ENCODE data around the gene RTTN. TPM values are rescaled to one million over a fixed set of nuclear protein-coding genes. Genes with fewer than 3 reads are reported as not detected.

Gene RTTN
- total and polyA plus RNA-seq, 10 of the 15 experiments (the other 5 are each of a cell fraction or from before 2014, with no cell fraction given), result 9.4 to 36.6 (median 15.7) TPM

DNA sequence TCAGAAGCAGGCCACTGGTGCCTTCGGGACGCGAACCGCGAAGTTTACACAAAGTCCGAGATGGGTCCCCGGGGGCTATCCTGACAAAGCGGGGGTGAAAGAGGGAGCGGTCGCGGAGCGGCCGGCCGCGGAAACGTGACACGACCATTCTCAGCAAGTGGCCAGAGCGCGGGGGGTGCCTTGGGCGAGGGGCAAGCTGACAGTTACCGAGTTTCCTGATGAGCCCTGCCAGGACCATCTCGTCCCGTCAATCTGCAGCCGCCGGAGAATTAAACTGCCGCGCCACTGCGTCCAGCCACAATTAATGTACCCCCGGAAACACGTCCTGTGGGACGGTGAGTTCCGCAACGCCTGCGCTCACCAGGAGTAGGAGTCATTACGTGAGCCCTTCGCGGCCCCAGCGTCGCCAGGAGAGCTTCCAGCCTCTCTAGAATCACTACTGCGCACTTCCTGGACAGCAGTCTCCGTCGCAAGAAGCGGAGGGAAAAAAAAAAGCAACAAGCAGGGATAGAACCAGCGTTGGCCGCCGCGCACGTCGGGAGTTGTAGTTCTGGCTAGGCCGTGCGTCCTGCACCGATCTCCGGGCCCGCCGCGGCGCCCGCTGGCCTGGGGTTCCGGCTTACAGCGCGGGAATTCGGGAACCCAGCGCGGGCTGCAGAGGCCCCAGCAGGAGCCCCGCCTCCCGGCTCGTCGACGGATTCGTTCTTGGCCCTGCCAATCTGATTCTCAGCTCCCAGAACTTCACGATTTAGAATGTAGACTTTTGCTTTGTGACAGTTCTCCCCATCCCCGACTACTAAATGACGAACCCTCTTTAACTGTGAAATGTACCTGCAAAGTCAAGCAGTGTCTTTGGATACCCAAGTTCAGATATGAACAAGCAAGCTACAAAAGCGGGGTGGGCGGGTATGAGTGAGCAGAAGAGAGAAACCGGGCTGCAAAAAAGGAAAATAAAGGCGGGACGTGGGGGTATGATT is at the start of gene RTTN (continued):
- TF ChIP-seq, protein P1, sequence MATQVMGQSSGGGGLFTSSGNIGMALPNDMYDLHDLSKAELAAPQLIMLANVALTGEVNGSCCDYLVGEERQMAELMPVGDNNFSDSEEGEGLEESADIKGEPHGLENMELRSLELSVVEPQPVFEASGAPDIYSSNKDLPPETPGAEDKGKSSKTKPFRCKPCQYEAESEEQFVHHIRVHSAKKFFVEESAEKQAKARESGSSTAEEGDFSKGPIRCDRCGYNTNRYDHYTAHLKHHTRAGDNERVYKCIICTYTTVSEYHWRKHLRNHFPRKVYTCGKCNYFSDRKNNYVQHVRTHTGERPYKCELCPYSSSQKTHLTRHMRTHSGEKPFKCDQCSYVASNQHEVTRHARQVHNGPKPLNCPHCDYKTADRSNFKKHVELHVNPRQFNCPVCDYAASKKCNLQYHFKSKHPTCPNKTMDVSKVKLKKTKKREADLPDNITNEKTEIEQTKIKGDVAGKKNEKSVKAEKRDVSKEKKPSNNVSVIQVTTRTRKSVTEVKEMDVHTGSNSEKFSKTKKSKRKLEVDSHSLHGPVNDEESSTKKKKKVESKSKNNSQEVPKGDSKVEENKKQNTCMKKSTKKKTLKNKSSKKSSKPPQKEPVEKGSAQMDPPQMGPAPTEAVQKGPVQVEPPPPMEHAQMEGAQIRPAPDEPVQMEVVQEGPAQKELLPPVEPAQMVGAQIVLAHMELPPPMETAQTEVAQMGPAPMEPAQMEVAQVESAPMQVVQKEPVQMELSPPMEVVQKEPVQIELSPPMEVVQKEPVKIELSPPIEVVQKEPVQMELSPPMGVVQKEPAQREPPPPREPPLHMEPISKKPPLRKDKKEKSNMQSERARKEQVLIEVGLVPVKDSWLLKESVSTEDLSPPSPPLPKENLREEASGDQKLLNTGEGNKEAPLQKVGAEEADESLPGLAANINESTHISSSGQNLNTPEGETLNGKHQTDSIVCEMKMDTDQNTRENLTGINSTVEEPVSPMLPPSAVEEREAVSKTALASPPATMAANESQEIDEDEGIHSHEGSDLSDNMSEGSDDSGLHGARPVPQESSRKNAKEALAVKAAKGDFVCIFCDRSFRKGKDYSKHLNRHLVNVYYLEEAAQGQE (IDR thresholded peaks at IDR 0.05; ENCODE audit: low read depth, low read length), result no peak
- TF ChIP-seq SMAD5 (IDR thresholded peaks at IDR 0.05; ENCODE audit: low read depth) (no peak), ZNF622 (IDR thresholded peaks at IDR 0.05) (no peak), SIN3A (IDR thresholded peaks at IDR 0.05; ENCODE audit: low read depth, low read length) (peak; percentile 98), ZNF207 (IDR thresholded peaks at IDR 0.05; ENCODE audit: borderline replicate concordance) (peak; percentile 100), CHD4 (IDR thresholded peaks at IDR 0.05) (no peak), MEF2A (IDR thresholded peaks at IDR 0.05; ENCODE audit: insufficient read depth, low read depth, low read length) (no peak), SP1 (IDR thresholded peaks at IDR 0.05; ENCODE audit: low read depth, low read length) (peak; percentile 64), BHLHE40 (IDR thresholded peaks at IDR 0.05; ENCODE audit: borderline replicate concordance in 1 of 2, low read depth in 2 of 2, low read length in 1 of 2) (peak; percentile 36 to 51; a peak in 3 of 4 replicates), EGR1 (IDR thresholded peaks at IDR 0.05; ENCODE audit: borderline replicate concordance in 1 of 2, low read depth in 2 of 2, low read length in 2 of 2) (peak; percentile 81 to 93), NR2C1 (IDR thresholded peaks at IDR 0.05) (peak; percentile 45), FOS (IDR thresholded peaks at IDR 0.05; ENCODE audit: borderline replicate concordance, extremely low read depth, insufficient read length) (no peak), IKZF1 (conservative IDR thresholded peaks at IDR 0.05) (peak; percentile 97), ZNF24 (IDR thresholded peaks at IDR 0.05) (0 out of 2 replicates have a peak, but pooled peaks have one; percentile 5), WRNIP1 (IDR thresholded peaks at IDR 0.05; ENCODE audit: borderline replicate concordance, low read depth, low read length) (0 out of 2 replicates have a peak, but pooled peaks have one; percentile 29), EZH2 (IDR thresholded peaks at IDR 0.05; ENCODE audit: borderline replicate concordance, control insufficient read depth, low read depth, low read length) (no peak), POLR2A (IDR thresholded peaks at IDR 0.05; ENCODE audit: low read depth, low read length) (peak; percentile 83), SIX5 (IDR thresholded peaks at IDR 0.05; ENCODE audit: low read depth, low read length, severe bottlenecking) (peak; percentile 81), YBX1 (IDR thresholded peaks at IDR 0.05) (no peak)
- TF ChIP-seq, protein P2, sequence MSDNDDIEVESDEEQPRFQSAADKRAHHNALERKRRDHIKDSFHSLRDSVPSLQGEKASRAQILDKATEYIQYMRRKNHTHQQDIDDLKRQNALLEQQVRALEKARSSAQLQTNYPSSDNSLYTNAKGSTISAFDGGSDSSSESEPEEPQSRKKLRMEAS (IDR thresholded peaks at IDR 0.05; ENCODE audit: low read depth, low read length), result peak; percentile 63
- TF ChIP-seq, protein P3, sequence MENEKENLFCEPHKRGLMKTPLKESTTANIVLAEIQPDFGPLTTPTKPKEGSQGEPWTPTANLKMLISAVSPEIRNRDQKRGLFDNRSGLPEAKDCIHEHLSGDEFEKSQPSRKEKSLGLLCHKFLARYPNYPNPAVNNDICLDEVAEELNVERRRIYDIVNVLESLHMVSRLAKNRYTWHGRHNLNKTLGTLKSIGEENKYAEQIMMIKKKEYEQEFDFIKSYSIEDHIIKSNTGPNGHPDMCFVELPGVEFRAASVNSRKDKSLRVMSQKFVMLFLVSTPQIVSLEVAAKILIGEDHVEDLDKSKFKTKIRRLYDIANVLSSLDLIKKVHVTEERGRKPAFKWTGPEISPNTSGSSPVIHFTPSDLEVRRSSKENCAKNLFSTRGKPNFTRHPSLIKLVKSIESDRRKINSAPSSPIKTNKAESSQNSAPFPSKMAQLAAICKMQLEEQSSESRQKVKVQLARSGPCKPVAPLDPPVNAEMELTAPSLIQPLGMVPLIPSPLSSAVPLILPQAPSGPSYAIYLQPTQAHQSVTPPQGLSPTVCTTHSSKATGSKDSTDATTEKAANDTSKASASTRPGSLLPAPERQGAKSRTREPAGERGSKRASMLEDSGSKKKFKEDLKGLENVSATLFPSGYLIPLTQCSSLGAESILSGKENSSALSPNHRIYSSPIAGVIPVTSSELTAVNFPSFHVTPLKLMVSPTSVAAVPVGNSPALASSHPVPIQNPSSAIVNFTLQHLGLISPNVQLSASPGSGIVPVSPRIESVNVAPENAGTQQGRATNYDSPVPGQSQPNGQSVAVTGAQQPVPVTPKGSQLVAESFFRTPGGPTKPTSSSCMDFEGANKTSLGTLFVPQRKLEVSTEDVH (IDR thresholded peaks at IDR 0.05; ENCODE audit: low read depth, partially characterized antibody), result peak; percentile 97
